ENCODE measurements around the gene EFS. TPM values are rescaled to one million over a fixed set of nuclear protein-coding genes. Genes with fewer than 3 reads are reported as not detected.
A peak's percentile ranks its signal among the peaks of the same experiment; 100 is the strongest.

EFS gene
- total and polyA plus RNA-seq, 2 experiments from 2014 or later = 16.7 to 36.6 TPM

DNA sequence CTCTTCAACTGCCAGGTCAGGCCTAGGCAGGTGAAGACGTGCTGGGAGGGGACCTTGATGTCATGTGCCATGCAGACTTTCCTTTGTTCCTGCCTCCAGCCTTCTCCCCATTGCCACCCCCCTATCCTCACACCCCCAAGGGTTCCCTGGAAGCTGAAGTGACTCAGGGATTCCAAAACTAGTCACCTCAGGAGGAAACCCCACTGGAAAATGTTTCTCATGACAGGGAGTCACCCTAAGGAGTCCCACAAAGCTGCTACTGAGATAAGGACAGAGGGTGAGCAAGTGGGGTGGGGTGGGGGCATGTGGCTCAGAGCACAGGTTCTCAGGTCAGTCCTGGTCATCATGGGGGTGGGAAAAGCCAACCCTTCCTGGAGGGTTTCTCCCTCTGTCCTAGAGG, 5.2 kb upstream of the EFS start:
- no peak for DNase-seq (ENCODE audit: low read depth in 1 of 2, low spot score in 1 of 2)
- no peak overlapping the region for H3K27ac ChIP-seq
- no peak overlapping the region for H3K4me3 ChIP-seq
- no peaks in the 10 kb centered on the region for H3K27me3 ChIP-seq
- H3K4me1 ChIP-seq (ENCODE audit: low read depth) = peaks cover 15% of the 10 kb centered on the region
- H3K9me3 ChIP-seq (ENCODE audit: low read depth) = no peaks in the 10 kb centered on the region
- H3K36me3 ChIP-seq = no peaks in the 10 kb centered on the region
- TF ChIP-seq, protein P1, sequence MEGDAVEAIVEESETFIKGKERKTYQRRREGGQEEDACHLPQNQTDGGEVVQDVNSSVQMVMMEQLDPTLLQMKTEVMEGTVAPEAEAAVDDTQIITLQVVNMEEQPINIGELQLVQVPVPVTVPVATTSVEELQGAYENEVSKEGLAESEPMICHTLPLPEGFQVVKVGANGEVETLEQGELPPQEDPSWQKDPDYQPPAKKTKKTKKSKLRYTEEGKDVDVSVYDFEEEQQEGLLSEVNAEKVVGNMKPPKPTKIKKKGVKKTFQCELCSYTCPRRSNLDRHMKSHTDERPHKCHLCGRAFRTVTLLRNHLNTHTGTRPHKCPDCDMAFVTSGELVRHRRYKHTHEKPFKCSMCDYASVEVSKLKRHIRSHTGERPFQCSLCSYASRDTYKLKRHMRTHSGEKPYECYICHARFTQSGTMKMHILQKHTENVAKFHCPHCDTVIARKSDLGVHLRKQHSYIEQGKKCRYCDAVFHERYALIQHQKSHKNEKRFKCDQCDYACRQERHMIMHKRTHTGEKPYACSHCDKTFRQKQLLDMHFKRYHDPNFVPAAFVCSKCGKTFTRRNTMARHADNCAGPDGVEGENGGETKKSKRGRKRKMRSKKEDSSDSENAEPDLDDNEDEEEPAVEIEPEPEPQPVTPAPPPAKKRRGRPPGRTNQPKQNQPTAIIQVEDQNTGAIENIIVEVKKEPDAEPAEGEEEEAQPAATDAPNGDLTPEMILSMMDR (IDR thresholded peaks at IDR 0.05; ENCODE audit: low read depth, low read length) = no peak

DNA sequence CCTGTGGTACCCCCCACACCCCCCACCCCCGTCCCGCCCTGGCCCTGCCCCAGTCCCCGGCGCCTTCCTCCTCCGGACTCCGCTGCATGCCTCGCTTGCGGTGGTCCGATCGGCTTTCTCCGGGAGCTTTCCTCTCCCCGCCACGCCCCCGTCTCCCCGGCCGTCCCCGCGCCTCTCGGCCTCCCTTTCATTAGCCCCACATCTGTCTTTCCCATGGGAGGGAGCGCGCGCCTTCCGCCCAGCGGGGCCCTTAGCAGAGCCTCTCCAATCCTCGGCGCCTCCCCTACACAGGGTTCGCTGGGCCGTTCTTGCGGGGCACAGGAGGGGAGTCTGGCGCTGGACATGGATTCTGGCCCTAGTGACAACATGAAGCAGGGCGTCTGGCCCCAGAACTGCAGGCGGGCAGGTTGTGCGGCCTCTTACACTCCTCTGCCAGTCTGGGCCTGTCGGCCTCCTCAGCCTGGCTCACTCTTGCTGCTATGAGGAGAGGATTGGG, 1.5 kb upstream of the EFS start:
- peak; percentile 83 to 88 for DNase-seq (ENCODE audit: low read depth in 1 of 2, low spot score in 1 of 2)
- TF ChIP-seq, protein P1 (IDR thresholded peaks at IDR 0.05; ENCODE audit: low read depth, low read length) = no peak
- H3K9me3 ChIP-seq (ENCODE audit: low read depth) = no peaks in the 10 kb centered on the region
- H3K27ac ChIP-seq = peak overlapping the region; percentile 83
- peak overlapping the region; percentile 28 for H3K4me3 ChIP-seq
- H3K4me1 ChIP-seq (ENCODE audit: low read depth) = peaks cover 27% of the 10 kb centered on the region
- no peaks in the 10 kb centered on the region for H3K27me3 ChIP-seq
- no peaks in the 10 kb centered on the region for H3K36me3 ChIP-seq

DNA sequence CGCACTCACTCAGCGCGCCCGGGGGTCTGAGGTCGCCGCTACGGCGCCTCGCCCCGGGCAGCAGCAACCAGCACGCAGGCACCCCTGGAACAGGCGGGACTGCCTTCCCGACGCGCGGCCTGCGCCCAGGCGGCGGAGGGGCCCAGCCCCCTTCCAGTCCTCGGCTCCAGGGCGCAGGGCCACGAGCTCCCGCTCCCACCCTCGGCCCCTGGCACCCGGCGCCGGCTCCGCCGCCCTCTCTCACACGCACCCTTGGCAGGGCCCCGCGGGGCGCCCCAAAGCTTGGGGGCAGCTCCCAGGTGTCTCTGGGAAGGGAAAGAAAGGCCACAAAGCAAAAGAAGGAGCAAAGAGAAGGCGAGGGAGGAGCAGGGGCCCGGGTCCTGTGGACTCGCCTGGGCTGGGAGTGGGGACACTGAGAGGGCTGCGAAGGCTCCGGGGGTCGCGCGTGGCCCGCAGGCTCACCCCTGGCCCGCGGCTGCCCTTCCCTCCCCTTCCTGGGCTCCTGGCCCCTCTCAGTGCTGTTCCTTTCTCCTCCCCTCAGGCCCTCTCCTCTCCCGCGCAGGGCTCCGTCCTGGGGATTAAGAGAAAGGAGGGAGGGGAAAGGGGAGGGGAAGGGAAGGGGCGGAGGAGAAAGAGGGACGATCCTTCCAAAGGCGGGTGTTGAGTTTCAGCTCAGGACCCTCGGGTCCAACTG, 907 bp upstream of the EFS start:
- no peaks in the 10 kb centered on the region for H3K9me3 ChIP-seq (ENCODE audit: low read depth)
- no peaks in the 10 kb centered on the region for H3K36me3 ChIP-seq
- H3K27me3 ChIP-seq = no peaks in the 10 kb centered on the region
- TF ChIP-seq, protein P1 (IDR thresholded peaks at IDR 0.05; ENCODE audit: low read depth, low read length) = no peak
- peak; percentile 84 to 85 for DNase-seq (ENCODE audit: low read depth in 1 of 2, low spot score in 1 of 2)
- H3K4me3 ChIP-seq = peak overlapping the region; percentile 28
- peaks cover 27% of the 10 kb centered on the region for H3K4me1 ChIP-seq (ENCODE audit: low read depth)
- peak overlapping the region; percentile 83 for H3K27ac ChIP-seq

DNA sequence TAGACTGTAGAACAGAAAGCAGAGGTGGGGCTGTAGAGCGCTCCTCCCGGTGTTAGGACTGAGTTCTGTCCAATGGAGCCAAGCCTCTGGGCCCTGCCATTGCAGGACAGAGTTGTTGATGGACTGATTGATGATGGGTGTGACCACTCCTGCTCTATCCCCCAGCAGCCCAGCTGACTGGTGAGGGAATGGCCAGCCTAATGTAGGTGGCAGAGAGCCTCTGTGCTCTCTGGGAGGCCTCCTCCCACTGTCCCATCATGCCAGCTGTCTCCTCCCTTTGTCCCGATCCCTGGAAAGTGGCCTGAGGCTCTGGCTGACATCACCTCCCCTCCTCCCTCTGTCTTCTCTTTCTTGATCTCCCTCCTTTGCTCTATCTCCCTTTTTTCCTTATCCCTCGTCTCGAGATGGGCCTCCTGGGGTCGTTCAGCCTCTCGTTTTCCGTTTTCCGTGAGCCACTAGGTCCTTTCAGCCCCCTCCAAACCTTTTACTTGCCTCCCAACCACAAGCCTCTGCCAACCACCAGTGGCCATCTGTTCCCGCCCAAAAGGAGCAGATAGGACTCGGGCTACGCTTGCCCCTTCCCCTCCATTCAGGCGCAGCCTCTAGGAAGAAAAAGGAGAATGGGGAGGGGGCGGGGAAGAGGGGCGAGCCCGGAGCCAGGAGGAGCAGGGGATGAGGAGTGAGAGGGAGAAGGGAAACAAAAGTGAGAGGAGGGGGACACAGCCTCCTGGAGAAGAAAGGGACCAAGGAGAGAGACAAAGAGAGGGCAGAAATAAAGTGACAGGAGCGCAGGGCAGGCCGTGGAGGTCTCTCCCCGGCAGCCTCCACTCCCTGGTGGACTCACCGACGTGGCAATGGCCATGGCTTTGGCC, 572 bp downstream of the EFS start:
- DNase-seq (ENCODE audit: low read depth in 1 of 2, low spot score in 1 of 2) = no peak
- Histone ChIP-seq H3K4me3 (peak overlapping the region; percentile 28), H3K4me1 (ENCODE audit: low read depth) (peaks cover 27% of the 10 kb centered on the region), H3K9me3 (ENCODE audit: low read depth) (no peaks in the 10 kb centered on the region), H3K27me3 (no peaks in the 10 kb centered on the region), H3K27ac (peak overlapping the region; percentile 83), H3K36me3 (no peaks in the 10 kb centered on the region)
- TF ChIP-seq, protein P1 (IDR thresholded peaks at IDR 0.05; ENCODE audit: low read depth, low read length) = no peak

DNA sequence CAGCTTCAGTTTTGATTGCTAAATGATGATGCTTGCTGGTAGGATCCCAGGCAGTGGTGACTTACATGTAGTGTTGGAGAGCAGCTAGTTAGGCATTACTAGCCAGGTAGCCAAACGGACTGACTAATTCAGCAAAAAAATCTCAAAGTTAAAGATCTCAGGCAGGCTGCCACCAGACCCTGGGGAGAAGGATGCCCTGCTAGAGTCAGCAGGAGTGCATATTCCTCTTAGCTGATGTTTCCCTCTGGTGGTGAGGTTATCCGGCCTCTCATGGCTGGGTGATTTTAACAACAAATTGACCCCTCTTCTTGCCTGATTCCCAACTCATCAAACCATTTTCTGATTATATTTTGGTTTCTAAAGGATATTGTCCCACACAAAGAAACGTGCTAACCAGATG, 2.8 kb downstream of the EFS start:
- Histone ChIP-seq H3K9me3 (ENCODE audit: low read depth) (no peaks in the 10 kb centered on the region), H3K4me1 (ENCODE audit: low read depth) (peaks cover 27% of the 10 kb centered on the region), H3K4me3 (no peak overlapping the region), H3K27me3 (no peaks in the 10 kb centered on the region), H3K27ac (no peak overlapping the region), H3K36me3 (no peaks in the 10 kb centered on the region)
- TF ChIP-seq, protein P1 (IDR thresholded peaks at IDR 0.05; ENCODE audit: low read depth, low read length) = peak; percentile 24
- DNase-seq (ENCODE audit: low read depth in 1 of 2, low spot score in 1 of 2) = no peak
